Left ventricle myocardium superior (tissue), 1 donor: ENCODE data around the gene TAS1R1. TPM values are rescaled to one million over a fixed set of nuclear protein-coding genes. Genes with fewer than 3 reads are reported as not detected.

Source experiments
- ATAC-seq: fragments of 200-7000 bp; cut with Tn5 transposase; one replicate; pipeline ENCODE4 v1.9.1; 2020; ENCODE audit warnings: mild to moderate bottlenecking, moderate library complexity
- DNase-seq: peaks from one replicate; pipeline ENCODE4 v3.0.0-alpha.2; 2020
- intact Hi-C: fragments of 100-400 bp; cut with micrococcal nuclease; formaldehyde crosslinking; loops from one replicate; pipeline ENCODE4 v1.11.0; 2022
- total RNA-seq: library from RNA; stranded (reverse); fragmentation: NEBNext Ultra II Directional; extraction: Animal tissue kit (Norgen Biotek cat#: 25700); gene quantifications from one replicate; pipeline ENCODE4 v1.2.1, GENCODE V29; 2021
- donor health status: DM: no; HTN: yes; CAD: no; lungs with severe emphysema.

TAS1R1 gene
- total RNA-seq, 1 donor from 2014 or later: not detected

GRCh38 chr1:6585081-6585722 lies 30.1 kb downstream of the TAS1R1 start:
- intact Hi-C loops: no loop called here
- no peak for ATAC-seq

GRCh38 chr1:6585841-6586240 lies 30.7 kb downstream of the TAS1R1 start:
- ATAC-seq (no peak), DNase-seq (no peak)
- intact Hi-C loops: no loop called here

More at GRCh38 chr1:6585081-6585722, 30.1 kb downstream of the TAS1R1 start:
- no peak for DNase-seq

GRCh38 chr1:6586404-6586816 lies 31.3 kb downstream of the TAS1R1 start:
- intact Hi-C loops: no loop called here
- ATAC-seq: peak; percentile 17
- no peak for DNase-seq

GRCh38 chr1:6587261-6588005 lies 32.3 kb downstream of the TAS1R1 start:
- ATAC-seq: peak; percentile 87
- peak; percentile 87 for DNase-seq
- intact Hi-C loops: no loop called here

- ATAC-seq (no peak), DNase-seq (no peak)
- intact Hi-C loops: no loop called here
These were observed 33.2 kb downstream of the TAS1R1 start for GRCh38 chr1:6588128-6588892.

GRCh38 chr1:6588893-6589520 lies 33.9 kb downstream of the TAS1R1 start:
- DNase-seq (no peak), ATAC-seq (no peak)
- intact Hi-C loops: no loop called here

- no peak for ATAC-seq
- intact Hi-C loops: no loop called here
- DNase-seq: no peak
These were observed 34.9 kb downstream of the TAS1R1 start for GRCh38 chr1:6590046-6590445.

- ATAC-seq: peak; percentile 20
- intact Hi-C loops: no loop called here
- peak; percentile 65 for DNase-seq
These were observed 36.1 kb downstream of the TAS1R1 start for GRCh38 chr1:6591222-6591621.

GRCh38 chr1:6591644-6592043 lies 36.5 kb downstream of the TAS1R1 start:
- intact Hi-C loops: no loop called here
- DNase-seq (no peak), ATAC-seq (no peak)

GRCh38 chr1:6592441-6592840 lies 37.3 kb downstream of the TAS1R1 start:
- intact Hi-C loops: no loop called here
- DNase-seq (peak; percentile 56), ATAC-seq (peak; percentile 24)

GRCh38 chr1:6592865-6593593 lies 37.9 kb downstream of the TAS1R1 start:
- ATAC-seq: no peak
- no peak for DNase-seq
- intact Hi-C loops: no loop called here

GRCh38 chr1:6593810-6594209 lies 38.7 kb downstream of the TAS1R1 start:
- DNase-seq: no peak
- no peak for ATAC-seq
- intact Hi-C loops: no loop called here

GRCh38 chr1:6594977-6595740 lies 40.1 kb downstream of the TAS1R1 start:
- intact Hi-C loops: no loop called here
- DNase-seq: no peak
- ATAC-seq: no peak

GRCh38 chr1:6596351-6596750 lies 41.2 kb downstream of the TAS1R1 start:
- no peak for DNase-seq
- intact Hi-C loops: no loop called here
- no peak for ATAC-seq

- intact Hi-C loops: no loop called here
- ATAC-seq: peak; percentile 39
These were observed 42.0 kb downstream of the TAS1R1 start for GRCh38 chr1:6596886-6597776.

GRCh38 chr1:6597777-6598131 lies 42.6 kb downstream of the TAS1R1 start:
- intact Hi-C loops: no loop called here
- DNase-seq: no peak

More at GRCh38 chr1:6596886-6597776, 42.0 kb downstream of the TAS1R1 start:
- DNase-seq: no peak

More at GRCh38 chr1:6597777-6598131, 42.6 kb downstream of the TAS1R1 start:
- no peak for ATAC-seq
